HepG2 (cell line): ENCODE measurements around the gene COL18A1. TPM values are rescaled to one million over a fixed set of nuclear protein-coding genes. Genes with fewer than 3 reads are reported as not detected.
A peak's percentile ranks its signal among the peaks of the same experiment; 100 is the strongest.

Source experiments
- BRD4 ChIP-seq: sonication (generic); formaldehyde crosslinking; IDR thresholded peaks from 2 replicates; pipeline ENCODE4 v1.4.0; 2020; ENCODE audit warnings: missing genetic modification reagents
- DMTF1 ChIP-seq: sonication (generic); formaldehyde crosslinking; IDR thresholded peaks from 2 replicates; pipeline ENCODE4 v1.4.0; 2020; ENCODE audit warnings: mild to moderate bottlenecking, missing genetic modification reagents
- ETS1 ChIP-seq: sonication (generic); formaldehyde crosslinking; IDR thresholded peaks from 2 replicates; pipeline ENCODE4 v1.4.0; 2020; ENCODE audit warnings: missing genetic modification reagents
- FOXA1 ChIP-seq, 2 experiments: fragments of 450-650 bp in 1 of 2; sonication (generic) in 1 of 2; formaldehyde crosslinking in 1 of 2; IDR thresholded peaks; 2 replicates each; pipeline versions ENCODE4 v1.4.0 to v1.6.1; 2016 to 2020; ENCODE audit warnings: missing genetic modification reagents in 1 of 2
- HNRNPL ChIP-seq: fragments of 200-400 bp; formaldehyde crosslinking; IDR thresholded peaks from 2 replicates; pipeline ENCODE4 v1.6.1; 2017; ENCODE audit warnings: mild to moderate bottlenecking, low read depth, low read length
- MEF2D ChIP-seq: sonication (generic); formaldehyde crosslinking; IDR thresholded peaks from 2 replicates; pipeline ENCODE4 v1.5.1; 2020; ENCODE audit warnings: mild to moderate bottlenecking, missing genetic modification reagents
- MEIS2 ChIP-seq: sonication (generic); formaldehyde crosslinking; IDR thresholded peaks from 2 replicates; pipeline ENCODE4 v1.9.0; 2021; ENCODE audit warnings: mild to moderate bottlenecking, missing genetic modification reagents
- MXD1 ChIP-seq: sonication (generic); formaldehyde crosslinking; IDR thresholded peaks from 2 replicates; pipeline ENCODE4 v1.4.0; 2020; ENCODE audit warnings: mild to moderate bottlenecking, missing genetic modification reagents
- MYC ChIP-seq: sonication (generic); formaldehyde crosslinking; IDR thresholded peaks from 2 replicates; pipeline ENCODE4 v1.9.0; 2021; ENCODE audit warnings: missing genetic modification reagents, borderline replicate concordance
- PRMT3 ChIP-seq: sonication (generic); formaldehyde crosslinking; IDR thresholded peaks from 2 replicates; pipeline ENCODE4 v1.8.1; 2022; ENCODE audit warnings: low read depth, mild to moderate bottlenecking, moderate library complexity, missing genetic modification reagents, borderline replicate concordance
- RELA ChIP-seq: sonication (generic); formaldehyde crosslinking; IDR thresholded peaks from 2 replicates; pipeline ENCODE4 v1.4.0; 2020; ENCODE audit warnings: missing genetic modification reagents
- TAF15 ChIP-seq: fragments of 200-400 bp; formaldehyde crosslinking; IDR thresholded peaks from one replicate; pipeline ENCODE4 v1.6.1; 2018; ENCODE audit warnings: mild to moderate bottlenecking, low read depth, low read length; ENCODE audit not compliant: poor library complexity, severe bottlenecking
- TERF1 ChIP-seq: sonication (generic); formaldehyde crosslinking; IDR thresholded peaks from 2 replicates; pipeline ENCODE4 v1.8.0; 2022; ENCODE audit warnings: mild to moderate bottlenecking, missing genetic modification reagents, moderate library complexity
- TFE3 ChIP-seq: IDR thresholded peaks from 2 replicates; pipeline ENCODE4 v1.6.1; 2016
- ZBTB7A ChIP-seq: sonication (generic); formaldehyde crosslinking; IDR thresholded peaks from 2 replicates; pipeline ENCODE4 v1.8.0; 2022; ENCODE audit warnings: mild to moderate bottlenecking, missing genetic modification reagents
- ZFY ChIP-seq: sonication (generic); formaldehyde crosslinking; IDR thresholded peaks from 2 replicates; pipeline ENCODE4 v1.4.0; 2020; ENCODE audit warnings: missing genetic modification reagents
- ZNF234 ChIP-seq: sonication (generic); formaldehyde crosslinking; conservative IDR thresholded peaks from 2 replicates; pipeline ENCODE4 v1.5.1; 2020; ENCODE audit warnings: mild to moderate bottlenecking, missing genetic modification reagents
- ZSCAN29 ChIP-seq: sonication (generic); formaldehyde crosslinking; conservative IDR thresholded peaks from 2 replicates; pipeline ENCODE4 v1.4.0; 2020; ENCODE audit warnings: mild to moderate bottlenecking, missing genetic modification reagents
- polyA plus RNA-seq, 8 experiments: library from polyadenylated mRNA; depleted of rRNA in 3 of 8; stranded (reverse) in 7 of 8; unstranded in 1 of 8; fragments of >200 nt; fragmentation: Illumina TruSeq in 4 of 8; extraction: Trizol in 4 of 8; gene quantifications; 2 replicates each; pipeline versions ENCODE4 v1.2.1 to v1.2.3, GENCODE V29; 2011 to 2016; ENCODE audit warnings: low read depth in 4 of 8, missing spikeins in 1 of 8, mixed read lengths in 1 of 8; ENCODE audit not compliant: insufficient read depth in 1 of 8
- total RNA-seq, 5 experiments: library from RNA; depleted of rRNA; stranded (reverse); fragments of >200 nt; fragmentation: Illumina TruSeq; extraction: Trizol; gene quantifications; 2 replicates each; pipeline ENCODE4 v1.2.3, GENCODE V29; 2016; ENCODE audit warnings: low read depth in 1 of 5

COL18A1 gene
- total and polyA plus RNA-seq, 2 of the 13 experiments (the other 11 are each of a cell fraction or from before 2014, with no cell fraction given) = 79.0 to 102 TPM

- TF ChIP-seq ETS1 (CRISPR knock-in tag) = no peak
- no peak for TF ChIP-seq FOXA1 (IDR thresholded peaks at IDR 0.05)
- TF ChIP-seq FOXA1 (CRISPR knock-in tag; IDR thresholded peaks at IDR 0.05) = peak; percentile 75
- peak; percentile 59; the same call in 1 of the 2 replicates for TF ChIP-seq DMTF1 (CRISPR knock-in tag)
- TF ChIP-seq ZBTB7A (CRISPR knock-in tag) = peak; percentile 80
- peak; percentile 68 for TF ChIP-seq ZFY (CRISPR knock-in tag)
- peak; percentile 87 for TF ChIP-seq TFE3
- peak; percentile 76 for TF ChIP-seq HNRNPL
- no peak for TF ChIP-seq RELA (CRISPR knock-in tag)
- TF ChIP-seq ZNF234 (CRISPR knock-in tag) = no peak
- peak; percentile 92 for TF ChIP-seq MEF2D
- peak; percentile 89 for TF ChIP-seq MEIS2
- peak; percentile 99 for TF ChIP-seq MYC (CRISPR knock-in tag)
- TF ChIP-seq BRD4 (CRISPR knock-in tag) = peak; percentile 63; the same call in 1 of the 2 replicates
- no peak for TF ChIP-seq TAF15
- TF ChIP-seq MXD1 (CRISPR knock-in tag) = peak; percentile 86; the same call in 1 of the 2 replicates
- TF ChIP-seq TERF1 (CRISPR knock-in tag) = no peak
- TF ChIP-seq ZSCAN29 (CRISPR knock-in tag) = no peak
- TF ChIP-seq PRMT3 (CRISPR knock-in tag) = no peak
These were observed 64.5 kb downstream of the COL18A1 start (continued) for GRCh38 chr21:45469273-45470086.
